ENCODE results near the gene RPL36. TPM values are rescaled to one million over a fixed set of nuclear protein-coding genes. Genes with fewer than 3 reads are reported as not detected.

The RPL36 gene
- total and polyA plus RNA-seq, 2 of the 8 experiments (the other 6 are each of a cell fraction or from before 2014, with no cell fraction given) = 951 to 1,075 TPM

- peaks cover 6% of the 10 kb centered on the region for H3K79me1 ChIP-seq (ENCODE audit: low read depth, low read length)
- no peak overlapping the region for H2BK12ac ChIP-seq (ENCODE audit: low read depth, low read length)
- 92% methylated on average over 35 of the region's 45 CpGs; no CpG with 5 or more reads in 1 of the 2 experiments for WGBS, 2 experiments (ENCODE audit: extremely low coverage in 1 of 2, insufficient coverage in 1 of 2, insufficient read length in 1 of 2, insufficient replicate concordance in 2 of 2, low coverage in 1 of 2, low lambda C conversion rate in 2 of 2, missing lambda C conversion rate in 1 of 2)
- H3K23ac ChIP-seq (ENCODE audit: insufficient read length) = no peak overlapping the region
- H2BK120ac ChIP-seq (replicated peaks; ENCODE audit: low read depth, low read length) = no peak overlapping the region
- H4K5ac ChIP-seq (ENCODE audit: insufficient read length, low read depth, low read length) = no peak overlapping the region
- no peak overlapping the region for H2AFZ ChIP-seq (ENCODE audit: low read length)
- H2BK15ac ChIP-seq (ENCODE audit: low read length) = no peak overlapping the region
- no peaks in the 10 kb centered on the region; a peak in 1 of 7 replicates for H3K4me1 ChIP-seq (replicated peaks in 1 of 4; ENCODE audit: control insufficient read depth in 3 of 4, insufficient read depth in 4 of 4, low read length in 3 of 4)
- no peak overlapping the region for H2BK5ac ChIP-seq (ENCODE audit: low read depth, low read length)
- DNase-seq (ENCODE audit: low read depth in 1 of 2, low spot score in 2 of 2) = peak in 1 of 2 experiments; percentile 50
- H3K79me2 ChIP-seq (ENCODE audit: control insufficient read depth in 1 of 2, insufficient read depth in 2 of 2, low read length in 2 of 2) = peaks cover 10 to 39% of the 10 kb centered on the region in 2 experiments
- H3K4me3 ChIP-seq (ENCODE audit: extremely low read depth in 1 of 4, insufficient read depth in 2 of 4, low read depth in 3 of 4, low read length in 4 of 4) = no peak overlapping the region
- H4K91ac ChIP-seq (replicated peaks; ENCODE audit: insufficient read length, low read length) = no peak overlapping the region
- H3K9ac ChIP-seq (replicated peaks in 1 of 4; ENCODE audit: extremely low read depth in 1 of 4, low read depth in 3 of 4, low read length in 3 of 4) = no peak overlapping the region
- H3K4ac ChIP-seq (replicated peaks; ENCODE audit: insufficient read length, low read depth, low read length) = no peak overlapping the region
- no peaks in the 10 kb centered on the region for H3K27me3 ChIP-seq (replicated peaks in 1 of 4; ENCODE audit: control insufficient read depth in 3 of 4, extremely low read depth in 1 of 4, insufficient read depth in 3 of 4, low read length in 3 of 4)
- CTCF ChIA-PET (ENCODE audit: partially characterized antibody) = interaction anchor here (0.6 to 1.6 kb wide), 4 partner anchors 25 to 188 kb away, joined by 3 to 4 read pairs (median 4); no protein-coding TSS in a partner anchor
- no peak overlapping the region for H3K56ac ChIP-seq (replicated peaks; ENCODE audit: insufficient read length, low read depth, low read length)
- H2BK20ac ChIP-seq (ENCODE audit: low read length) = no peak overlapping the region
- H4K8ac ChIP-seq (ENCODE audit: extremely low read depth, insufficient read depth, low read length) = no peak overlapping the region
- H3K14ac ChIP-seq (ENCODE audit: insufficient read length) = no peak overlapping the region
- FAIRE-seq = no peak
- no peak overlapping the region for H2AK5ac ChIP-seq (ENCODE audit: low read depth, low read length)
- POLR2A ChIA-PET (ENCODE audit: partially characterized antibody) = interaction anchor here (0.7 to 15.6 kb wide), 12 partner anchors 8 to 116 kb away, joined by 3 to 620 read pairs (median 4); partner anchors contain the start of genes CATSPERD, DUS3L and LONP1
- peaks cover 43 to 49% of the 10 kb centered on the region in 2 experiments for H4K20me1 ChIP-seq (replicated peaks in 1 of 2; ENCODE audit: control insufficient read depth in 1 of 2, insufficient read depth in 2 of 2, low read length in 2 of 2)
- H3K27ac ChIP-seq (ENCODE audit: low read depth, low read length) = no peak overlapping the region
- peaks cover 2% of the 10 kb centered on the region; the same call in 1 of the 2 replicates for H3K23me2 ChIP-seq (ENCODE audit: low read depth, low read length)
- H3K9me3 ChIP-seq (ENCODE audit: insufficient read depth in 2 of 2, low read depth in 1 of 2, low read length in 1 of 2) = no peaks in the 10 kb centered on the region
- H3K36me3 ChIP-seq (ENCODE audit: control insufficient read depth in 2 of 4, insufficient read depth in 4 of 4, low read length in 3 of 4) = peaks cover 45 to 77% (median 71%) of the 10 kb centered on the region in 4 experiments
- H3K4me2 ChIP-seq (ENCODE audit: insufficient read depth in 1 of 2, low read depth in 2 of 2, low read length in 2 of 2) = no peak overlapping the region
- no peak overlapping the region for H3K18ac ChIP-seq (ENCODE audit: extremely low read depth, low read length)
- no peak for TF ChIP-seq JUND (IDR thresholded peaks at IDR 0.05; ENCODE audit: low read length)
- no peak for TF ChIP-seq POU5F1 (IDR thresholded peaks at IDR 0.05; ENCODE audit: low read depth, low read length)
- no peak for TF ChIP-seq TBP (IDR thresholded peaks at IDR 0.05; ENCODE audit: low read depth, low read length)
- no peak for TF ChIP-seq CTCF (IDR thresholded peaks at IDR 0.05; ENCODE audit: control extremely low read depth in 1 of 3, insufficient read depth in 1 of 3, low read depth in 1 of 3, low read length in 3 of 3)
- no peak for TF ChIP-seq E2F6 (IDR thresholded peaks at IDR 0.05)
- TF ChIP-seq ASH2L (IDR thresholded peaks at IDR 0.05; ENCODE audit: low read length) = no peak
- TF ChIP-seq TCF12 (IDR thresholded peaks at IDR 0.05; ENCODE audit: low read depth, low read length) = no peak
- TF ChIP-seq EGR1 (IDR thresholded peaks at IDR 0.05; ENCODE audit: borderline replicate concordance, low read depth, low read length) = no peak
- TF ChIP-seq BCL11A (IDR thresholded peaks at IDR 0.05; ENCODE audit: low read depth in 2 of 2, low read length in 2 of 2) = no peak
Observed at GRCh38 chr19:5694167-5694955, 4.3 kb downstream of the RPL36 start.
